Keratinocyte (primary cell): ENCODE results near the gene FCRL2.

Source experiments
- EZH2 ChIP-seq: IDR thresholded peaks from one replicate; pipeline ENCODE4 v1.6.1; 2012; ENCODE audit warnings: inconsistent platforms, mild to moderate bottlenecking, low read length, moderate library complexity
- TF ChIP-seq, protein P1 (sequence below), 3 experiments: IDR thresholded peaks in 1 of 3; conservative IDR thresholded peaks in 1 of 3; optimal IDR thresholded peaks in 1 of 3; 2 replicates in 2 of 3; 3 replicates in 1 of 3; pipeline versions ENCODE3 to v1.5.1; 2011; ENCODE audit warnings: low read length in 3 of 3, mild to moderate bottlenecking in 3 of 3, moderate library complexity in 2 of 3, control low read depth in 1 of 3, inconsistent platforms in 1 of 3; ENCODE audit not compliant: insufficient read depth in 2 of 3; ENCODE audit errors: extremely low read depth in 1 of 3

DNA sequence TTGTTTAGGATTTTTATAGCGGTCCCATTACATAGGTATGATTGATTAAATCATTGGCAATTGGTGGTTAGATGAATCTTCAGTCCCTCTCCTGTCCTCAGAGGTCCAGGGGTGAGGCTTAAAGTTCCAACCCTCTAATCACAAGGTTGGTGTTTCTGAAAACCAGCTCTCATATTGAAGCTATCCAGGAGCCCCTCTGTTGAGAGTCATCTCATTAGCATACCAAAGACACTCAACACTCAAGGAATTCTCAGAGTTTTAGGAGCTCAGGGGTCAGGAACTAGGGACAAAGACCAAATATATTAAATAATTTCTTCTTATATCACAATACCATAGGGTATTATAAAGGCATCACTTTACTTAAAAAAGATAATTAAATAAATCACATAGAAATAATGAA lies 23.3 kb downstream of the FCRL2 start:
- TF ChIP-seq, protein P1, sequence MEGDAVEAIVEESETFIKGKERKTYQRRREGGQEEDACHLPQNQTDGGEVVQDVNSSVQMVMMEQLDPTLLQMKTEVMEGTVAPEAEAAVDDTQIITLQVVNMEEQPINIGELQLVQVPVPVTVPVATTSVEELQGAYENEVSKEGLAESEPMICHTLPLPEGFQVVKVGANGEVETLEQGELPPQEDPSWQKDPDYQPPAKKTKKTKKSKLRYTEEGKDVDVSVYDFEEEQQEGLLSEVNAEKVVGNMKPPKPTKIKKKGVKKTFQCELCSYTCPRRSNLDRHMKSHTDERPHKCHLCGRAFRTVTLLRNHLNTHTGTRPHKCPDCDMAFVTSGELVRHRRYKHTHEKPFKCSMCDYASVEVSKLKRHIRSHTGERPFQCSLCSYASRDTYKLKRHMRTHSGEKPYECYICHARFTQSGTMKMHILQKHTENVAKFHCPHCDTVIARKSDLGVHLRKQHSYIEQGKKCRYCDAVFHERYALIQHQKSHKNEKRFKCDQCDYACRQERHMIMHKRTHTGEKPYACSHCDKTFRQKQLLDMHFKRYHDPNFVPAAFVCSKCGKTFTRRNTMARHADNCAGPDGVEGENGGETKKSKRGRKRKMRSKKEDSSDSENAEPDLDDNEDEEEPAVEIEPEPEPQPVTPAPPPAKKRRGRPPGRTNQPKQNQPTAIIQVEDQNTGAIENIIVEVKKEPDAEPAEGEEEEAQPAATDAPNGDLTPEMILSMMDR (optimal IDR thresholded peaks at IDR 0.05 in 1 of 3, IDR thresholded peaks at IDR 0.05 in 1 of 3, conservative IDR thresholded peaks at IDR 0.05 in 1 of 3; ENCODE audit: extremely low read depth in 1 of 3, insufficient read depth in 2 of 3, low read length in 3 of 3) = no peak
- no peak for TF ChIP-seq EZH2
